Measurements from ENCODE around the gene PALM3.

Gene PALM3

GRCh38 chr19:14089662-14090508 is 28.0 kb upstream of the PALM3 start:
- no peak for DNase-seq

DNA sequence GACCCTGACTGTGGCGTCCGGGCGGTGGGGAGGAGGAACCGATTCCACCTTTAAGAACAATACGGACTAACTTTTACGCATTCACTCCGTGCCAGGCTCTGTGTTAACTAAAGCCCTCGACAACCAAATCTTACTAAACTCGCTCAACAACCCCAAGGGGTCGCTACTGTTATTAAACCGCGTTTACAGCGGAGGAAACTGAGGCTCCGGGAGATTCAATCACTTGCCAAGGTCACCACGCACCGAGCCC is 27.5 kb upstream of the PALM3 start:
- no peak for DNase-seq

- no peak for DNase-seq
Observed at GRCh38 chr19:14088634-14089411, 26.9 kb upstream of the PALM3 start.

GRCh38 chr19:14086098-14086497 is 24.2 kb upstream of the PALM3 start:
- DNase-seq = no peak

DNA sequence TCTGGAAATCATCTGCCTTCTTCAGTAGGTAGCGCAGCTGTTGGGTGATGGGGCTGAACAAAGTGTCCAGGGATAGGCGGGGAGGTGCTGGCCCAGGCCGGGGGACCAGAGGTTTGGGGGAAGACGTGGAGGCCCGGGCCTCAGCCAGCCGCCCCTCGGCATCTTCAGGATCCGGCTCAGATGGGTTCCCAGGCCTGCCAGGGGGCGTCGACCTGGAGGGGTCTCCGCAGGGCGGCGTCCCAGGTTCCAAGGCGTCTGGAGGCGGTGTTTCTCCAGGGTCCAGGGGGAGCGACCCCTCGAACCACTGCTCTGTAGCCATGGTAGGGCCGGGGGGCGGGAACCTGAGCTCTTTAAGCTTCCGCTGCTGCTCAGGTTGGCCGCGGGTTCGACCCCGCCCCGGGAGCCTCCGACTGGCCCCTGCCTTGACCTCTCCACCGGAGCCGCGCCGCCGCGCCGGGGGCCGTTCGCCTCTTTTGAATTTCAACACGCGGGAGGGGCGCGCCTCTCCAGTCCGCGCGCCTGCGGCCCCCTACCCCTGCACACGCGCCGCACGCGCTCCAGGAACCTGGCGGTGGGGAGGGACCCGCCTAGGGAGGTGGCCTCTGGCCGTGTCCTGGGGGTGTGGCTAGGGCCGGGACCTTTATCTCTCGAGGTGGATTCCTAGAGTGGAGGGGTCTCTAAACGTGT is 23.6 kb upstream of the PALM3 start, which contains the start of gene C19orf67:
C19orf67 (minus strand) TSS at position 475 of the 687 bp plus-strand sequence; CDS start at position 319, 156 bp downstream.
- no peak for DNase-seq

- DNase-seq = no peak
Observed at GRCh38 chr19:14082675-14082960, 20.7 kb upstream of the PALM3 start.

GRCh38 chr19:14081797-14082674 is 20.2 kb upstream of the PALM3 start:
- no peak for DNase-seq

DNA sequence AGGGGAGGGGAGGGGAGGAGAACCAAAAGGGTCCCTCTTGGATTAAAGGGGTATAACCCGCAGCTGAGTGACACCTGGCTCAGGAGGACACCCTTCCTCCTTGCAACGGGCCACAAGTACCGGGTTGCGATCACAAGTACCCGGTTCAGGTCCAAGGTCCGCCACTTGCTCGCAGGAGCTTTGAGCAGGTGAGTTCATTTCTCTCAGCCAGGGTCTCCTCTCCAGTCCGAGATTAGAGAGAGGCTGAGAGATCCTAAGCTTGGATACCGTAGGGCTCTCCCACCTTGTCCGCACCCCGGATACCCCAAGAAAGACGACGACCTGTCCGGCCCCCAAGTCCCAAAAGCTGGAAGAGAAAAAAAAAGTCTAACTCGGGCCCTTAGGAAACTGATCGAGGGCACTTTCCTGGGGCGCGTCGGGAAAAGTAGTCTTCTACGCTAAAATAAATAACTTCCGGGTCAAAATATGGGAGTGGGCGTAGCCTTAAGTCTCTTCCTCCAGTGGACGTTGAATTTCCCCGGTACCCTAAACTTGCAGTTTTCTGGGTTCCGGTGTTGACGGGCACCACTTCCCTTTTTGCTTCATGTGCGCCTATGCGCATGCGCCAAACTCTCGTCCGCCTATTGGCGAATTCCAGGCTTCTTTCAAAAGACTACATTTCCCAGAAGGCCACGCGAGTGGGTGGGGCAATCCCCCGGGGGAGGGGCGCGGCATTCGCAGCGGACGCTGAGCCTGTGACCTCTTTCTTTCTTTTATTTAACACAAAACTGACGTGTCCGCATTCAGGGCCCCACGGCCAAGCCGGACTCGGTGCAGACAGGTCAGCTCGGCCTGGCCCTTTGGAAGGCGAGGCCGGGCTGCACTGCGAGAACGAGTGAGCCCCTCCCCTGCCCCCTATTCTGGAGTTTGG is 19.3 kb upstream of the PALM3 start:
- peak; percentile 99 for DNase-seq

- DNase-seq = no peak
Observed at GRCh38 chr19:14078411-14078810, 16.5 kb upstream of the PALM3 start.

GRCh38 chr19:14073925-14074838 is 12.3 kb upstream of the PALM3 start:
- DNase-seq = no peak

- DNase-seq = peak; percentile 71
Observed at GRCh38 chr19:14073261-14073924, 11.5 kb upstream of the PALM3 start.

DNA sequence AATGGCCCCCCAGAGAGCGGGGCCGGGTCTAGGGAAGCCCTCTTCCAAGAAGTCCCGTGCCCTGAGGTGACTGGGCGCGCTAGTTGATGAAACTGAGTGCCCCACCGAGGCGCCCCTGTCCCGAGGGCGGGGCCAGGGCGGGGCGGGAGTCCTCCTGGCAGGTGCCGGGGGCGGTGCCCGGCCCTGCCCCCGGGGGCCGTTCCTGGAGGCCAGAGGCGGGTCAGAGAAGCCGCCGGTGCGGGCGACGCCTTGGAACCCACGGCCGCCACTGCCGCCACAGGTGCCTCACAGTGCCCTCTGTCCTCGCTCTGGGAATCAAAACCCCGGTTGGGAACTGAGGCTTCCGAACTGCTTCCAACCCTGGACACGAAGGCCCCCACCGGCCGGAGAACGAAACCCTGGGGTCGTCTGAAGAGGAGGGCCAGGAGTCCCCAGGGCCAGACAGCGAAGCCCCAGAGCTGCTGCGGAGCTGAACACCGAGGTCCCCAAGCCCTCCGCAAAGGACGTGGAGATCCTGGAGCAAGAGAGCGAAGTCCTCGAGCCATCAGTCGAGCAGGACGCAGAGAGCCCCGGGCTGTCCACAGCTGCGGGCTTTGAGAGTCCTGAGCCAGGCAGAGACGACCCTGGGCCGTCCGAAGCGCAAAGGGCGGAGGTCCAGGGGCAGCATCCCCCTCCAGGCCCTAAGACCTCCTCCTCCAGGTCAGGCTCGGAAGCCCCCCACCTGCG is 10.8 kb upstream of the PALM3 start, which contains the start of gene MISP3:
MISP3 (plus strand) TSS at position 252 of the 726 bp plus-strand sequence. CDS start 524 bp downstream, outside the sequence.
- peak; percentile 47 for DNase-seq

GRCh38 chr19:14070268-14071050 is 8.6 kb upstream of the PALM3 start:
- DNase-seq = no peak

DNA sequence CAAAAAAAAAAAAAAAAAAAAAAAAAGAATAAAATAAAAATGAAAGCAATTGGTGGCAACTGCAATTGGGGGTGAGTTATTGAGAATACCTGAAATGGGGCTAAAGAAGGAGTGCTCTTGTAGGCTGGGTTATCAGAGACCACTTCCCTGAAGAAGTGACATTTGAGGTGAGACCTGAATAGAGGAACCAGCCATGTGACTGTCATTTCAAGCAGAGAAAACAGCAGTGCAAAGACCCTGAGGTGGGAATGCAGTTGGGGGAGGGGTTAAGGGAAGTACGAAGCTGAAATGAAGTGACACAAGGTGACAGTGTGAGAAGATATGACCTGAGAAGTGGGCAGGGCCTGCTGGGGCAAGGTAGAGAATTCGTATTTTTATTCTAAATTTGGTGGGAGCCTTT is 4.3 kb upstream of the PALM3 start:
- DNase-seq = no peak

DNA sequence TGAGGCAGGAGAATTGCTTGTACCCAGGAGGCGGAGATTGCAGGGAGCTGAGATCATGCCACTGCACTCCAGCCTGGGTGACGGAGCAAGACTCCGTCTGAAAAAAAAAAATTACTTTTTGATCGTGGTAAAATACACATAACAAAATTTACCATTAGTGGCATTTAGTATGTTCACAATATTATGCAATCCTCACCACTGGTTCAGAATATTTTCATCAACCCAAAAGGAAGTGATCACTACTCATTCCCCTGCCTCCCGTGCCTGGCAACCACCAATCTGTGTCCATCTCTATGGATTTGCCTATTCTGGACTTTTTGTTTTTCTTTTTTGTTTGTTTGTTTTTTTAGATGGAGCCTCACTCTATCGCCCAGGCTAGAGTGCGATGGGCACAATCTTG is 1.2 kb upstream of the PALM3 start:
- DNase-seq = no peak

DNA sequence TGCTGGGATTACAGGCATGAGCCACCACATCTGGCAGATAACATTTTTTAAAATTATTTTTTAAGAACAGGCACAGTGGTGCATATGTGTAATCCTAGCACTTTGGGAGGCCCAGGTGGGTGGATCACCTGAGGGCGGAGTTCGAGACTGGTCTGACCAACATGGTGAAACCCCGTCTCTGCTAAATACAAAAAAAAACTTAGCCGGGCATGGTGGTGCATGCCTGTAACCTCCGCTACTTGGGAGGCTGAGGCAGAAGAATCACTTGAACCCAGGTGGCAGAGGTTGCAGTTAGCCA is 631 bp upstream of the PALM3 start:
- DNase-seq = no peak

GRCh38 chr19:14061081-14061749 is 661 bp downstream of the PALM3 start:
- DNase-seq = no peak

- DNase-seq = no peak
Observed at GRCh38 chr19:14059652-14060155, 2.2 kb downstream of the PALM3 start.
